ENCODE results near the gene ANXA1.
A peak's percentile ranks its signal among the peaks of the same experiment; 100 is the strongest.

Gene ANXA1

GRCh38 chr9:73168298-73168934 lies 16.8 kb downstream of the ANXA1 start:
- DNase-seq (ENCODE audit: low spot score): no peak

- DNase-seq (ENCODE audit: low spot score): no peak
These were observed 18.7 kb downstream of the ANXA1 start for GRCh38 chr9:73170185-73170957.

GRCh38 chr9:73172901-73173215 lies 21.2 kb downstream of the ANXA1 start:
- DNase-seq (ENCODE audit: low spot score): no peak

GRCh38 chr9:73173557-73174329 lies 22.1 kb downstream of the ANXA1 start:
- DNase-seq (ENCODE audit: low spot score): no peak

- DNase-seq (ENCODE audit: low spot score): no peak
These were observed 22.8 kb downstream of the ANXA1 start for GRCh38 chr9:73174330-73174980.

- DNase-seq (ENCODE audit: low spot score): peak; percentile 96
These were observed 24.8 kb downstream of the ANXA1 start for GRCh38 chr9:73176450-73176875.

GRCh38 chr9:73178044-73178443 lies 26.4 kb downstream of the ANXA1 start:
- no peak for DNase-seq (ENCODE audit: low spot score)

GRCh38 chr9:73179589-73179988 lies 27.9 kb downstream of the ANXA1 start:
- peak; percentile 62 for DNase-seq (ENCODE audit: low spot score)

- DNase-seq (ENCODE audit: low spot score): no peak
These were observed 28.7 kb downstream of the ANXA1 start for GRCh38 chr9:73180403-73180802.

- DNase-seq (ENCODE audit: low spot score): no peak
These were observed 31.3 kb downstream of the ANXA1 start for GRCh38 chr9:73182928-73183327.

GRCh38 chr9:73183428-73183827 lies 31.8 kb downstream of the ANXA1 start:
- DNase-seq (ENCODE audit: low spot score): no peak

GRCh38 chr9:73183917-73184861 lies 32.5 kb downstream of the ANXA1 start:
- peak; percentile 60 for DNase-seq (ENCODE audit: low spot score)

- DNase-seq (ENCODE audit: low spot score): peak; percentile 20
These were observed 39.4 kb downstream of the ANXA1 start for GRCh38 chr9:73191109-73191508.

- DNase-seq (ENCODE audit: low spot score): no peak
These were observed 42.6 kb downstream of the ANXA1 start for GRCh38 chr9:73194284-73194683.

- no peak for DNase-seq (ENCODE audit: low spot score)
These were observed 47.8 kb downstream of the ANXA1 start for GRCh38 chr9:73199448-73199847.

GRCh38 chr9:73199886-73200285 lies 48.2 kb downstream of the ANXA1 start:
- no peak for DNase-seq (ENCODE audit: low spot score)

- DNase-seq (ENCODE audit: low spot score): peak; percentile 36
These were observed 49.2 kb downstream of the ANXA1 start for GRCh38 chr9:73200694-73201452.

GRCh38 chr9:73202980-73203379 lies 51.3 kb downstream of the ANXA1 start:
- no peak for DNase-seq (ENCODE audit: low spot score)

- DNase-seq (ENCODE audit: low spot score): no peak
These were observed 53.3 kb downstream of the ANXA1 start for GRCh38 chr9:73204936-73205335.

- no peak for DNase-seq (ENCODE audit: low spot score)
These were observed 55.2 kb downstream of the ANXA1 start for GRCh38 chr9:73206851-73207250.

All from SW480 (cell line).